Measurements from ENCODE around the gene DISC1.
A peak's percentile ranks its signal among the peaks of the same experiment; 100 is the strongest.
"Not testable (repeated sequence)": the region's sequence is repeated elsewhere in the genome, so short reads cannot be mapped to it uniquely, and the experiment has no call there.

The DISC1 gene

GRCh38 chr1:231865331-231865730, 238.7 kb downstream of the DISC1 start:
- no peak for DNase-seq

- DNase-seq, result peak; percentile 44
Observed at GRCh38 chr1:231866392-231867331, 240.1 kb downstream of the DISC1 start.

- DNase-seq, result no peak
Observed at GRCh38 chr1:231867607-231868006, 241.0 kb downstream of the DISC1 start.

- DNase-seq, result no peak
Observed at GRCh38 chr1:231869364-231869763, 242.8 kb downstream of the DISC1 start.

GRCh38 chr1:231871471-231871870, 244.9 kb downstream of the DISC1 start:
- no peak for DNase-seq

- DNase-seq, result no peak
Observed at GRCh38 chr1:231871878-231872277, 245.3 kb downstream of the DISC1 start.

GRCh38 chr1:231872461-231872910, 245.9 kb downstream of the DISC1 start:
- DNase-seq, result no peak

GRCh38 chr1:231878737-231879136, 252.1 kb downstream of the DISC1 start:
- no peak for DNase-seq

GRCh38 chr1:231879296-231879695, 252.7 kb downstream of the DISC1 start:
- no peak for DNase-seq

- no peak for DNase-seq
Observed at GRCh38 chr1:231882333-231882732, 255.7 kb downstream of the DISC1 start.

- no peak for DNase-seq
Observed at GRCh38 chr1:231882790-231883189, 256.2 kb downstream of the DISC1 start.

GRCh38 chr1:231883382-231883781, 256.8 kb downstream of the DISC1 start:
- DNase-seq, result no peak

- DNase-seq, result no peak
Observed at GRCh38 chr1:231885209-231885854, 258.7 kb downstream of the DISC1 start.

- DNase-seq, result no peak
Observed at GRCh38 chr1:231887166-231887565, 260.6 kb downstream of the DISC1 start.

GRCh38 chr1:231887866-231888265, 261.3 kb downstream of the DISC1 start:
- no peak for DNase-seq

- no peak for DNase-seq
Observed at GRCh38 chr1:231890791-231891190, 264.2 kb downstream of the DISC1 start.

- no peak for DNase-seq
Observed at GRCh38 chr1:231893400-231894102, 267.0 kb downstream of the DISC1 start.

- DNase-seq, result no peak
Observed at GRCh38 chr1:231896806-231897205, 270.2 kb downstream of the DISC1 start.

- DNase-seq, result no peak
Observed at GRCh38 chr1:231899046-231899445, 272.5 kb downstream of the DISC1 start.

- DNase-seq, result no peak
Observed at GRCh38 chr1:231899713-231900435, 273.3 kb downstream of the DISC1 start.

- no peak for DNase-seq
Observed at GRCh38 chr1:231903586-231904081, 277.0 kb downstream of the DISC1 start.

- not testable (repeated sequence) for DNase-seq
Observed at GRCh38 chr1:231907310-231907709, 280.7 kb downstream of the DISC1 start.

GRCh38 chr1:231913493-231913892, 286.9 kb downstream of the DISC1 start:
- DNase-seq, result no peak

Data from activated T-cell treated with anti-CD3 and anti-CD28 coated beads for 4 hours (primary cell).